Effector CD4-positive, alpha-beta T cell (primary cell): ENCODE measurements around the gene APOL5.
"Not testable (repeated sequence)": the region's sequence is repeated elsewhere in the genome, so short reads cannot be mapped to it uniquely, and the experiment has no call there.

ENCODE experiments used
- DNase-seq: peaks from one replicate; pipeline ENCODE4 v3.0.0-alpha.2; 2020

APOL5 gene

GRCh38 chr22:35711336-35711735 lies 6.3 kb upstream of the APOL5 start:
- DNase-seq: no peak

GRCh38 chr22:35712672-35713071 lies 5.0 kb upstream of the APOL5 start:
- DNase-seq: no peak

DNA sequence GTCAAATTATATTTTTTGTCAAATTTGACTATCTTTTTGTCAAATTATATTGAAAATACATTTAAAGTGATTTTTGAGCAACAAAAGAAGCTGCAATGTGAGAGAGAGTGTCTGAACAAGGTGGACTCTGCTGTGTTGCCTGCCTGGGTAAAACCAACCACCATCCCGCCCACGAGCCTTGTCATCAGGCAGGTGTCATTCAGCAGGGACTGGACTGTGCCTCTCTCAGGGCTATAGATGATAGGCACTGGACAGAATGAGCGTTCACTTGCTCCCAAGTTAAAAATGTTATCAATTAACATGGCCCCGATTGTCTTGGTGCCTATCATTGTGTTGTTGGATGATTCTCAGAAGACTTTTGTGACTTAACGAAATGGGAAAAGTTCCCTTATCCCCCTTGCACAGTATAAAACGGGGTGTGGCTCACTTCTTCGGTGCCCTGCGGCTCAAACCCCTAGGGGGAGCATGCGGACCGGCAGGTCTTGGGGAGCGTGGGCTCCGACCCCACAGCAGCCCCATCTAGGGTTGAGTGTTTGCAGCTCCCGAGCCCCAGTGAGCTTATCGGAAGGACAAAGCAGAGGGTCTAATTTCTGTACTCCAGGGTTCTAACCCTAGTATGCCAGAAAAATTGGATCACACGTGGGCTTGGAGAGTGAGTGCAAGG lies 1.7 kb downstream of the APOL5 start:
- DNase-seq: no peak

GRCh38 chr22:35721960-35722359 lies 4.3 kb downstream of the APOL5 start:
- no peak for DNase-seq

DNA sequence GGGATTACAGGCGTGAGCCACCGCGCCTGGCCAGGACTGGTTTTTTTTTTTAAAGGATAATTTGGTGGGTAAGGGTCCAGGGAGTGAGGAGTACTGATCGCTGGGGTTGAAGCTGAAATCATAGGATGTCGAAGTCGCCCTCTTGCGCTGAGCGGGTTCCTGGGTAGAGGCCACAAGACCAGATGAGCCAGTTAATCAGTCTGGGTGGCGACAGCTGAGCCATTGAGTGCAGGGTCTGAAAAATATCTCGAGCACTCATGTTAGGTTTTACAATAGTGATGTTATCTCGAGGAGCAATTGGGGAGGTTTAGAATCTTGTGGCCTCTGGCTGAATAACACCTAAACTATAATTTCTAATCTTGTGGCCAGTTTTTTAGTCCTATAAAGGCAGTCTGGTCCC lies 7.8 kb downstream of the APOL5 start:
- DNase-seq: no peak

DNA sequence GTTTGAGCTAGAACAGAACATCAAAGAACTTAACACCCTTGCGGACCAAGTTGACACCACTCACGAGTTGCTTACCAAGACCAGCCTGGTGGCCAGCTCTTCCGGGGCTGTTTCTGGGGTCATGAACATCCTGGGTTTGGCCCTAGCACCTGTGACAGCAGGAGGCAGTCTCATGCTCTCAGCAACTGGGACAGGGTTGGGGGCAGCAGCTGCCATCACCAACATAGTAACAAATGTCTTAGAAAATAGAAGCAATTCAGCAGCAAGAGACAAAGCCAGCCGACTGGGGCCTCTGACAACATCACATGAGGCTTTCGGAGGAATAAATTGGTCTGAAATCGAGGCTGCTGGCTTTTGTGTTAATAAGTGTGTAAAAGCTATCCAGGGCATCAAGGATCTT lies 8.7 kb downstream of the APOL5 start:
- DNase-seq: no peak

GRCh38 chr22:35726933-35727332 lies 9.3 kb downstream of the APOL5 start:
- no peak for DNase-seq

DNA sequence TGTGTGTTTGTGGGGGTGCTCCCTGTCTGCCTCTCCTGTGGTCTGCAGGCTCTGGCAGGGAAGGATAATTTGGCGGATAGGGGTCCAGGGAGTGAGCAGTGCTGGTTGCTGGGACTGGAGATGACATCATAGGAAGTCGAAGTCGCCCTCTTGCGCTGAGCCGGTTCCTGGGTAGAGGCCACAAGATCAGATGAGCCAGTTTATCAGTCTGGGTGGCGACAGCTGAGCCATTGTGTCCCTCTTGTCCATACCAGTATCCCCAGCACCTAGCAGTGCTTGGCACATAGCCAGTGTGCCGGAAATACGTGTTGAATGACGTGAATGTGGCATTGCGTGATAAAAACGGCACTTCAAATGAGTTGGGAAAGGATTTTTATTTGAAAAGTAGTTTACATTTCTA lies 9.8 kb downstream of the APOL5 start:
- no peak for DNase-seq

DNA sequence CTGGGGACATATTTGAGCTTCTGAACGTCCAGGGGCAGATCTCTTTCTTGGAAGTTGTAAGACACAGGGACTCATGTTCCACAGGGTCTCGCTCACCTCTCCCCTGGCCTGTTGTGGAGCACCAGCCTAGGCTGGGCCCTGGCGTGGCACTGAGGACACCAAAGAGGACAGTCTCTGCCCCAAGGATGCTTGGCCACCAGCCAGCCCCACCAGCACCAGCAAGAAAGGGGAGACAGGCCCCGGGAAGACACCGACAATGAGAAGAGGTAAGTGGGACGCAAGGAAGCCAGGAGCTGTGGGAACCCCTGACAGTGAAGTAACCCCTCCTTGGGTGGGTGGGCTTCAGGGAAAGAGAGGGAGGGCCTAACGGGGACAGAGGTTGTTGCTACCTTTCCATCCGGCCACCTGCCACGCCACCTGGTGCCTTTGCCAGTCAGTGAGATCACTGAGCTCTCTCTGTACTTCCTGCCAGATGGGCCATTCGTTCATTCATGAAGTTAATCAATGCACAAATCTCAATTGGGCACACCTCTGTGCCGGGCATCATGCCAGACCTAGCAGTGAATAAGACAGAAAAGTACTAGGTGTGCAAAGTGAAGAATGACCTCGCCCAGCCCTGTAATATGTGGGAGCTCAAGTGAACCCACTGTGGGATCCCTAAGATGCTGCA lies 11.1 kb downstream of the APOL5 start:
- no peak for DNase-seq

GRCh38 chr22:35729309-35729698 lies 11.6 kb downstream of the APOL5 start:
- no peak for DNase-seq

GRCh38 chr22:35731321-35731720 lies 13.6 kb downstream of the APOL5 start:
- no peak for DNase-seq

GRCh38 chr22:35732116-35732515 lies 14.4 kb downstream of the APOL5 start:
- DNase-seq: no peak

DNA sequence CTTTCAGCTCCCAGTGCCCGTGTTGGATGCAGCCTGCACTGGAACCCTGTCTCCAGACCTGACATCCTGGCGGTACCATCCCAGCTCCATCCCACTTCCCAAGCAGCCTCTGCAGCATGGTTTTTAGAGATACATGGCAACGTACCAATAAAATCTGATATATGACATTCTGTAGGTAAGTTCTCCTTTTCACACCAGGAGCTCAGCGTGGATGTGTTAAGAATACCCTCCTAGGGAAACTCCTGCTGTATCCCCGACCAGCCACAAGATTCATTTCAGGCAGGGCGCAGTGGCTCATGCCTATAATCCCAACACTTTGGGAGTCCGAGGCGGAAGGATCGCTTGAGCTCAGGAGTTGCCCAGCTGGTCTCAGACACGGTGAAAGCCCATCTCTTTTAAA lies 15.4 kb downstream of the APOL5 start:
- DNase-seq: no peak

GRCh38 chr22:35733791-35734516 lies 16.3 kb downstream of the APOL5 start:
- DNase-seq: no peak

GRCh38 chr22:35734517-35734827 lies 16.8 kb downstream of the APOL5 start:
- no peak for DNase-seq

GRCh38 chr22:35735542-35735941 lies 17.9 kb downstream of the APOL5 start:
- no peak for DNase-seq

- no peak for DNase-seq
These were observed 18.5 kb downstream of the APOL5 start for GRCh38 chr22:35736166-35736565.

GRCh38 chr22:35736701-35737100 lies 19.0 kb downstream of the APOL5 start:
- no peak for DNase-seq

GRCh38 chr22:35737886-35738285 lies 20.2 kb downstream of the APOL5 start:
- not testable (repeated sequence) for DNase-seq

- no peak for DNase-seq
These were observed 21.6 kb downstream of the APOL5 start for GRCh38 chr22:35739076-35739930.

GRCh38 chr22:35739931-35740380 lies 22.3 kb downstream of the APOL5 start:
- DNase-seq: no peak

- DNase-seq: no peak
These were observed 22.9 kb downstream of the APOL5 start for GRCh38 chr22:35740616-35741015.
